ENCODE results near the gene DBNL.

Gene DBNL

DNA sequence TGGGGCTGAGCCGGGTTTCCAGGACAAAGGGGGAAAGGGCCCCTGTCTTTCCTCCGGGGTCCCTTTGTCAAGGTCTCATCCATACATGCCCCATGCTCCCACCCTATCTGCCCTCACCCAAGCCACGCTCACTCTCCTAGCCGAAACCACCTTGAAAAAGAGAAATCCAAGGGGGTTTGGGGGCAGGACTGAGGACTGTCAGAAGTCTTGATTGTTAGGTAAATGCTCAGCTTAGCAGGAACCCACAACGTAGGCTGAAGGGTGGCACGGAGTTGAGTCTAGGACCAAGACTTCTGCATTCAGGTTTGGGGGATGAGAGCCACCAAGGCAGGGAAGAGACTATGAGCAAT lies 21.6 kb downstream of the DBNL start:
- TF ChIP-seq POLR2AphosphoS5 (IDR thresholded peaks at IDR 0.05; ENCODE audit: borderline replicate concordance, low read depth, low read length) (no peak), EZH2 (IDR thresholded peaks at IDR 0.05) (no peak), FOXP2 (optimal IDR thresholded peaks at IDR 0.05; ENCODE audit: control extremely low read depth, extremely low read length, insufficient read depth) (no peak)
- Histone ChIP-seq H3K36me3 (ENCODE audit: insufficient read depth, low read length) (no peaks in the 10 kb centered on the region; the same call in 1 of the 2 replicates), H3K9me3 (ENCODE audit: low read depth, low read length) (no peaks in the 10 kb centered on the region), H3K27ac (no peak overlapping the region), H3K9ac (ENCODE audit: insufficient read length) (no peak overlapping the region), H3K4me3 (no peak overlapping the region)
- DNase-seq (ENCODE audit: low read depth, low spot score) = no peak

DNA sequence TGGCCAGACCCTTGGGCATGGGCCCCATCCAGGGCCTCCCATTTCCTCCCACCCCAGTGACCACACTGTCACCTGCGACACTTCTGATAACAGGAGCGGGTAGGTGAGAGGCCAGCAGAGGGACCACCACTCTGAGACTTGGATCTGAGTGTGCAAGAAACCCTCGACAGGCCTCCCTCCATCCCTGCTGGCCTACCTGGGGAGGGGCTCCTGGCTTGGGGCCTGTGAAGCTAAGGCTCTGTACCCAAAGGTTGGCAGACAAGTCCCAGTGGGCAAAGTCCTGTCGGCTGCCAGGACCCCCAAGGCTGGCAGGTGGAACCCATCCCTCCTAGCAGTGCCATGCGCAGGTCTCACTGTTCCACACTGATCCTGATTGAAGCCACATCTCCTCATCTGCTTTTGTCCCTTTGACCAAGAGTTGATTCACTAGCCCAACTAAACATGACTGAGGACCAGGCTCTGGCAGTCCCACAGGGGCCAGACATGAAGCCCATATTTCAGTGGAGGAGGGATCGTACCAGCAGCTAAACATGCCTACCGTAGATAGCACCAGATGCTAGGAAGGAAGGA lies 22.1 kb downstream of the DBNL start:
- no peak overlapping the region for H3K27ac ChIP-seq
- TF ChIP-seq FOXP2 (optimal IDR thresholded peaks at IDR 0.05; ENCODE audit: control extremely low read depth, extremely low read length, insufficient read depth) (no peak), POLR2AphosphoS5 (IDR thresholded peaks at IDR 0.05; ENCODE audit: borderline replicate concordance, low read depth, low read length) (no peak)
- no peaks in the 10 kb centered on the region for H3K9me3 ChIP-seq (ENCODE audit: low read depth, low read length)
- no peak overlapping the region for H3K9ac ChIP-seq (ENCODE audit: insufficient read length)
- H3K36me3 ChIP-seq (ENCODE audit: insufficient read depth, low read length) = no peaks in the 10 kb centered on the region; the same call in 1 of the 2 replicates
- no peak for DNase-seq (ENCODE audit: low read depth, low spot score)
- no peak overlapping the region for H3K4me3 ChIP-seq

DNA sequence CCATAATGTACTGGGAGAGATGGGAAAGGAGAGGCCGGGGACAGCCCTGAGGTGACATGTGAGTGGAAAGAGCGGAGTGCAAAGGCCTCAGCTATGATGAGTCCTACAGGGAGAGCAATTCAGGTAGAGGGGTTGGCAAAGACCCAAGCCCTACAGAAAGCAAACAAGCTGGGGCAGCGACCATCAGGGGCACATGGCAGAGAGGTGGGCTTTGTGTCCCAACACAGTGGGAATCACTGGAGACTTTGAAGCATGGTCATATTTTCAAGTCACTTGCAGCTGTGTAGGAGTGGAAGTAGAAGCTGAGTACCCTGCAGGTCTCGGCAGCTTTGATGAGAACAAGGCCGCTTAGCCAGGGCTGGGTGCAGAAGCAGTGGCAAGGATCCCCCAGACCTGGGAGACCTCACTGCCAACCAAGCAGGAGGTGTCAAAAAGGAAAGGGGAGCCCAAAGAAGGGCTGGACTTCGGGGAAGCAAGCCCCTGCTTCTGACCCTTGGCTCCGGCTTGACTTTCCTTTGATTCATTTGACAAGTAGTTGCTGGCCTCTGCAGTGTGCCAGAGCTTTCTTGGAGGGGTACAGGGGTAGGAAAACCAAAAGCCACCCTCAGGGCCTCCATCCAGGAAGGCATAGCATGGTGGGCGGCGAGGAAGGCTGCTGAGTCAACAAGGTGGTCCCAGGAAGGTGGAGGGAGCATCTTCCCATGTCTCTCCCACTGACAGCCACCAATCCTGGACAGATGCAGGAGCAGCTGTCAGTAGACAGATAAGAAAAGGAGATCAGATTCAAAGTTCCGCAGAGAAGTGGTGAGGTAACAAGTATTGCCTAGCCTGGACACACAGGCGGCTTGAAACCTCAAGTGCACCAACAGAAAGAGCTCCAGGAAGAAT lies 22.8 kb downstream of the DBNL start:
- DNase-seq (ENCODE audit: low read depth, low spot score) = no peak
- Histone ChIP-seq H3K36me3 (ENCODE audit: insufficient read depth, low read length) (no peaks in the 10 kb centered on the region), H3K27ac (no peak overlapping the region), H3K4me3 (no peak overlapping the region), H3K9me3 (ENCODE audit: low read depth, low read length) (no peaks in the 10 kb centered on the region), H3K9ac (ENCODE audit: insufficient read length) (no peak overlapping the region)
- TF ChIP-seq EZH2 (IDR thresholded peaks at IDR 0.05) (no peak), FOXP2 (optimal IDR thresholded peaks at IDR 0.05; ENCODE audit: control extremely low read depth, extremely low read length, insufficient read depth) (no peak), POLR2AphosphoS5 (IDR thresholded peaks at IDR 0.05; ENCODE audit: borderline replicate concordance, low read depth, low read length) (no peak; the same call in 1 of the 2 replicates)

DNA sequence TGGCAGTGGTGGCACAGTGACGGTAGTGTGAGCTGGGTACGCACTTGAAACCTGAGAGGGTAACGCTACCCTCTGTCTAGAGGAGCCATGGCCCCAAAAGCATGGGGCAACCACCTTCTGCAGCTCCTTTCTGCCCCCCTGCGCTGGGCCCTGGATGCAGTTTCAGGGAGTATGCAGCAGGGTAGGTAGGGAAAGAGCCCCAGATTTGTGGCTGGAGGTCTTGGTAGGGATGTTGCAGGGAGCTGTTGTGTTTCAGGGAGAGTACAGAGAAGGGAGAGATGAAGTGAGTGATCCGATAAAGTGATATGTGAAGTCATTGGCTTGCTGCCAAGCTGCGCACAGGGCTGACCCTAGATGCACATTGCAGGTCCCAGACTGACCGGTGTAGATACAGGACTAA lies 23.6 kb downstream of the DBNL start:
- no peak for DNase-seq (ENCODE audit: low read depth, low spot score)
- Histone ChIP-seq H3K9me3 (ENCODE audit: low read depth, low read length) (no peaks in the 10 kb centered on the region), H3K27ac (no peak overlapping the region), H3K4me3 (no peak overlapping the region), H3K9ac (ENCODE audit: insufficient read length) (no peak overlapping the region), H3K36me3 (ENCODE audit: insufficient read depth, low read length) (no peaks in the 10 kb centered on the region)
- TF ChIP-seq EZH2 (IDR thresholded peaks at IDR 0.05) (no peak), POLR2AphosphoS5 (IDR thresholded peaks at IDR 0.05; ENCODE audit: borderline replicate concordance, low read depth, low read length) (no peak; the same call in 1 of the 2 replicates), FOXP2 (optimal IDR thresholded peaks at IDR 0.05; ENCODE audit: control extremely low read depth, extremely low read length, insufficient read depth) (no peak)

DNA sequence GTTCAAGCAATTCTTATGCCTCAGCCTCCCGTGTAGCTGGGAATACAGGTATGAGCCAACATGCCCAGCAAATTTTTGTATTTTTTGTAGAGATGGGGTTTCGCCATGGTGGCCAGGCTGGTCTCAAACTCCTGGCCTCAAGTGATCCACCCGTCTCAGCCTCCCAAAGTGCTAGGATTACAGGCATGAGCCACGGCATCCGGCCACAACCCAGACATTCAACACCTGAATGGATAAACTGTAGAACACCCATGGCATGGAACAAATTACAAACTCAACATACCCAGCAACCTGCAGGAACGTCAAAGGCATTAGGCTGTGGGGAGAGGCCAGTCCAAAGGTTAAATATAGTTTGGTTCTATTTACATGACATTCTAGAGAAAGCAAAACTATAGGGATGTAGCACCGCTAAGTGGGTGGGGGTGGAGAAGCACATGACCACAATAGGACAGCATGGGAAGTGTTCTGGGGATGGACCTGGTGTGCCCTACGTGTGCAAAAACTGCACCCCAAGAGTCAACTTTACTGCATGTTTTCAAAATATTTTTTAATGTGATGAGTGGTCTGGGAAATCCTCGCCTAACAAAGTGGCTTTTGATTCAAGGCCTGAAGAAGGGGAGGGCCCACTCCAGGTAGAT lies 27.3 kb downstream of the DBNL start:
- Histone ChIP-seq H3K27ac (no peak overlapping the region), H3K36me3 (ENCODE audit: insufficient read depth, low read length) (peaks cover 3% of the 10 kb centered on the region; the same call in 1 of the 2 replicates), H3K4me3 (no peak overlapping the region), H3K9ac (ENCODE audit: insufficient read length) (no peak overlapping the region), H3K9me3 (ENCODE audit: low read depth, low read length) (no peaks in the 10 kb centered on the region)
- TF ChIP-seq EZH2 (IDR thresholded peaks at IDR 0.05) (no peak), FOXP2 (optimal IDR thresholded peaks at IDR 0.05; ENCODE audit: control extremely low read depth, extremely low read length, insufficient read depth) (no peak), POLR2AphosphoS5 (IDR thresholded peaks at IDR 0.05; ENCODE audit: borderline replicate concordance, low read depth, low read length) (no peak)
- DNase-seq (ENCODE audit: low read depth, low spot score) = no peak

DNA sequence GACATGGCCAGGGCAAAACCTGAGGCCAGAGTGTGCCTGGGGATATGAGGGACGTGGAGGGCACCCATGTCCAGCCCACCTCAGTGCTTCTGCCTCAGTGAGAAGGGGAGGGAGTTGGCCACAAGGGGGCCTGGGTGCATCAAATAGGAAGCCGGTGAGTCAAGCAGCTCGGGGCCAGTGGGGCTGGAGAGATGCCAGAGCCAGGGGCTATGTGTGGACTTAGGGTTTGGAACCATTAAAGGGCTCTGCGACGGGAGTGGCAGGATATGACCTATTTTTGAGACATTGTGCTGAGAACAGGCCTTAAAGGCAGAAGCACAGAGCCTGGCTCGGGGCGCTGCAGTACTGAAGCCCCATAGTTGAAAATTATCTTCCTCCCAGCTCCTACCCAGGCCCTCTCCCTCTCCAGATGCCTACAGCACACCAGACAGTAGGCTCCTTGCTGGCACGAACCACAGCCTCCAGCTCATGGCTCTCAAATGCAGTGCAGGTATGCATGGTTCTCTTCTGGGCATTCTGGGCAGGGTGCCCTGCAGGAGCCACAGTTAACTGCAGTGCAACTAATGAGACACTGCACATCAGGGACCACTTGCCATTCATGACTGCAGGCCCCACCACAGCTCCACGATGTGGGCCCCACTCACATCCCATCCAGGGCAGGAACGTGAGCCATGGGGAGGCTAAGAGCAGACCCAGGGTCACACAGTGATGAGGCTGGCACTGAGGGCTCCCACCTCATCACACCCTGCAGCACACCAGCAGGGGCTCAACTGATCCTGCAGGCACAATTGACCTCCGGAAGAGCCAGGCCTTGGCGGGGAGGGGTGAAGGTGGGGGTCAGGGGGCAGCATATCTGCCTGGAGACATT lies 28.1 kb downstream of the DBNL start:
- no peak overlapping the region for H3K4me3 ChIP-seq
- no peak overlapping the region for H3K9ac ChIP-seq (ENCODE audit: insufficient read length)
- H3K9me3 ChIP-seq (ENCODE audit: low read depth, low read length) = no peaks in the 10 kb centered on the region
- H3K27ac ChIP-seq = no peak overlapping the region
- TF ChIP-seq FOXP2 (optimal IDR thresholded peaks at IDR 0.05; ENCODE audit: control extremely low read depth, extremely low read length, insufficient read depth) (no peak), POLR2AphosphoS5 (IDR thresholded peaks at IDR 0.05; ENCODE audit: borderline replicate concordance, low read depth, low read length) (no peak), EZH2 (IDR thresholded peaks at IDR 0.05) (no peak)
- peaks cover 3% of the 10 kb centered on the region; the same call in 1 of the 2 replicates for H3K36me3 ChIP-seq (ENCODE audit: insufficient read depth, low read length)
- DNase-seq (ENCODE audit: low read depth, low spot score) = no peak

DNA sequence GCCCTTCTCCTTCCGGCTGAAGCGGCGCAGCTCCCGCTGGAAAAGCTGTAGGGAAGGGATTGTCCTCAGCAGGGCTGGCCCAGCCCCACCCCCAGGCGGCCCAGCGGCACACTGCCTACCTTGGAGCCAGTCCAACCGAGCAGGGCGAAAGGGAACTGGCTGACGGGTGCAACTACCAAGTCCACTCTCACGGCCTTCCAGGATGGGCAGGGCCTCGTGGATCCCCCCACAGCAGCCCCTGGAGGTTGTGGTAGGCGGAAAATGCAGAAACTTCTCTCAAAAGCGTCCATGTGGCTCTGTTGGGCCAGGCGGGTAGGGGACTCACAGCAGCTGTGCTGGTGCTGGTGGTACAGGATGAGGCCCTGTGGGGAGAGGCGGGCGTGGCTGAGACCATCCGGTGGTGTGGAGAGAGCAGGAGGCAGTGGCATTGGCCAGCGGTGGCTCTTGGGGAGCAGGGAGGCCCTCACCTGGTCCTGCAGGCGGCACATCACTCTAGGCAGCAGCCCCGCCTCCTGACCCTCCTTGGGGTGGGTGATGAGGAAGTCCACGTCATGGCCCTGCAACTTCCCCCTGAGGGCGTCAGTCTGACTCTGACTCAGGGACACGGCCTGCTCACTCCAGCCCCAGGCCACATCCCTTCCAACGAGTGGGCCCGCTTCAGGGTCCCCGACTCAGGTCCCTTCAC lies 29.3 kb downstream of the DBNL start:
- no peak overlapping the region for H3K27ac ChIP-seq
- no peak for DNase-seq (ENCODE audit: low read depth, low spot score)
- H3K9ac ChIP-seq (ENCODE audit: insufficient read length) = no peak overlapping the region
- TF ChIP-seq EZH2 (IDR thresholded peaks at IDR 0.05) (no peak), POLR2AphosphoS5 (IDR thresholded peaks at IDR 0.05; ENCODE audit: borderline replicate concordance, low read depth, low read length) (no peak), FOXP2 (optimal IDR thresholded peaks at IDR 0.05; ENCODE audit: control extremely low read depth, extremely low read length, insufficient read depth) (no peak)
- H3K9me3 ChIP-seq (ENCODE audit: low read depth, low read length) = no peaks in the 10 kb centered on the region
- H3K4me3 ChIP-seq = no peak overlapping the region
- H3K36me3 ChIP-seq (ENCODE audit: insufficient read depth, low read length) = peaks cover 8% of the 10 kb centered on the region; the same call in 1 of the 2 replicates
